IMR-90 (cell line): ENCODE data around the gene AREL1.

ENCODE experiments used
- BHLHE40 ChIP-seq: fragments of 150-350 bp; IDR thresholded peaks from 2 replicates; pipeline ENCODE4 v1.6.1; 2016; ENCODE audit warnings: mild to moderate bottlenecking, low read depth, low read length
- CEBPB ChIP-seq: IDR thresholded peaks from 2 replicates; pipeline ENCODE4 v1.6.1; 2012; ENCODE audit warnings: low read depth, low read length, improper control_type of control experiment
- CTCF ChIP-seq: conservative IDR thresholded peaks from 2 replicates; pipeline ENCODE4 v1.5.1; 2012; ENCODE audit warnings: mild to moderate bottlenecking, low read depth, low read length, improper control_type of control experiment
- ELK1 ChIP-seq: fragments of 150-350 bp; IDR thresholded peaks from 2 replicates; pipeline ENCODE4 v1.6.1; 2016; ENCODE audit warnings: low read depth, mild to moderate bottlenecking, low read length, moderate library complexity, borderline replicate concordance
- FOS ChIP-seq: fragments of 150-350 bp; IDR thresholded peaks from 2 replicates; pipeline ENCODE4 v1.6.1; 2016; ENCODE audit warnings: low read depth, low read length
- MXI1 ChIP-seq: IDR thresholded peaks from 2 replicates; pipeline ENCODE4 v1.6.1; 2012; ENCODE audit warnings: low read depth, mild to moderate bottlenecking, low read length, moderate library complexity, borderline replicate concordance
- POLR2A ChIP-seq: IDR thresholded peaks from 2 replicates; pipeline ENCODE4 v1.6.1; 2012; ENCODE audit warnings: mild to moderate bottlenecking, low read depth, low read length
- RAD21 ChIP-seq: IDR thresholded peaks from 2 replicates; pipeline ENCODE4 v1.6.1; 2012; ENCODE audit warnings: low read length, improper control_type of control experiment
- RFX5 ChIP-seq: IDR thresholded peaks from 2 replicates; pipeline ENCODE4 v1.8.0; 2012; ENCODE audit warnings: low read depth, mild to moderate bottlenecking, low read length, moderate library complexity
- SMC3 ChIP-seq: fragments of 150-350 bp; IDR thresholded peaks from 2 replicates; pipeline ENCODE4 v1.6.1; 2016; ENCODE audit warnings: low read depth, mild to moderate bottlenecking, antibody characterized with exemption, low read length, moderate library complexity
- USF2 ChIP-seq: fragments of 150-350 bp; IDR thresholded peaks from 2 replicates; pipeline ENCODE4 v1.6.1; 2017; ENCODE audit warnings: mild to moderate bottlenecking, antibody characterized with exemption, low read length, low read depth

GRCh38 chr14:74732387-74732786 is 19.5 kb upstream of the AREL1 start:
- TF ChIP-seq POLR2A (no peak), CTCF (no peak), RAD21 (no peak), CEBPB (no peak), MXI1 (no peak), ELK1 (no peak), USF2 (no peak), BHLHE40 (no peak), RFX5 (no peak), SMC3 (no peak), FOS (no peak)
